Kidney (tissue), 22 donors: Measurements from ENCODE around the gene PATZ1. TPM values are rescaled to one million over a fixed set of nuclear protein-coding genes. Genes with fewer than 3 reads are reported as not detected.
A peak's percentile ranks its signal among the peaks of the same experiment; 100 is the strongest.
"Not testable (repeated sequence)": the region's sequence is repeated elsewhere in the genome, so short reads cannot be mapped to it uniquely, and the experiment has no call there.

Source experiments
- DNase-seq, 5 donors: peaks; one replicate each; pipeline ENCODE4 v3.0.0-alpha.2; 2013 to 2020
- FAIRE-seq: peaks from 2 replicates; lab custom pipeline; 2012; peaks lifted over from hg19 to GRCh38; lab: Jason Lieb, UNC
- H3K27ac ChIP-seq, 2 donors: one replicate each; pipeline ENCODE4 v1.7.0; 2013; ENCODE audit warnings: low read depth in 2 of 2, low read length in 2 of 2, inconsistent platforms in 1 of 2
- H3K27me3 ChIP-seq: one replicate; pipeline ENCODE4 v1.7.1; 2013; ENCODE audit warnings: low read length, inconsistent platforms; ENCODE audit not compliant: control insufficient read depth, insufficient read depth
- H3K36me3 ChIP-seq, 3 donors: one replicate each; pipeline versions ENCODE4 v1.7.0 to v1.7.1; 2013; ENCODE audit warnings: low read length in 3 of 3, control low read depth in 1 of 3, inconsistent platforms in 1 of 3; ENCODE audit not compliant: insufficient read depth in 3 of 3, control insufficient read depth in 2 of 3
- H3K4me1 ChIP-seq, 3 donors: one replicate each; pipeline versions ENCODE4 v1.7.0 to v1.7.1; 2013; ENCODE audit warnings: low read length in 3 of 3, inconsistent platforms in 1 of 3, low read depth in 1 of 3; ENCODE audit not compliant: control insufficient read depth in 2 of 3, insufficient read depth in 2 of 3
- H3K4me3 ChIP-seq, 3 donors: one replicate each; pipeline versions ENCODE4 v1.7.0 to v1.8.1; 2013; ENCODE audit warnings: low read length in 3 of 3, control low read depth in 1 of 3, inconsistent platforms in 1 of 3
- H3K9ac ChIP-seq, 3 donors: one replicate each; pipeline versions ENCODE4 v1.7.0 to v1.7.1; 2013; ENCODE audit warnings: low read length in 3 of 3, control low read depth in 1 of 3, inconsistent platforms in 1 of 3
- H3K9me3 ChIP-seq, 3 donors: one replicate each; pipeline versions ENCODE4 v1.7.0 to v1.7.1; 2013; ENCODE audit warnings: low read length in 3 of 3, control low read depth in 1 of 3, inconsistent platforms in 1 of 3; ENCODE audit not compliant: control insufficient read depth in 2 of 3, insufficient read depth in 1 of 3
- CTCF ChIP-seq: IDR thresholded peaks from 3 replicates; pipeline ENCODE4 v1.5.1; 2012; ENCODE audit warnings: mild to moderate bottlenecking, moderate library complexity, borderline replicate concordance; ENCODE audit not compliant: insufficient read depth; ENCODE audit errors: extremely low read depth
- intact Hi-C: fragments of 100-400 bp; cut with DNase I; formaldehyde crosslinking; loops from one replicate; pipeline ENCODE4 v1.11.1; 2022
- long read RNA-seq, 10 donors: library from polyadenylated mRNA in 1 of 10; unstranded in 1 of 10; transcript quantifications; one replicate each; pipeline ENCODE4 v2.0.0 and lab custom pipeline, GENCODE V29; 2021 to 2026
- polyA plus RNA-seq: library from polyadenylated mRNA; stranded (reverse); fragments of 350-450 nt; fragmentation: Illumina TruSeq; extraction: RNeasy Lipid Tissue Mini Kit (QIAGEN cat#74804); gene quantifications from one replicate; pipeline ENCODE4 v1.2.3, GENCODE V29; 2014; ENCODE audit warnings: low read depth, low replicate concordance; ENCODE audit not compliant: insufficient read depth
- total RNA-seq: library from RNA; stranded (reverse); fragmentation: NEBNext Ultra II Directional; extraction: Animal tissue kit (Norgen Biotek cat#: 25700); gene quantifications from one replicate; pipeline ENCODE4 v1.2.1, GENCODE V29; 2021
- donor health status: control.
- donor health status: control.
- donor health status: control.
- donor health status: control.
- donor health status: control.
- donor health status: DM: yes; HTN: yes; CAD: no.
- donor health status: Normal renal cell carcinoma (clear cell type).

The PATZ1 gene
- 40.9 TPM for total RNA-seq
- 33.3 TPM for polyA plus RNA-seq
- long read RNA-seq, donor 1, partial matches to known transcripts = 8 of 21 reads
- long read RNA-seq, donor 1, other reads (novel, unspliced or antisense) = 0 of 21 reads
- long read RNA-seq, donor 2, transcript PATZ1-201 (3 exons, 2,516 nt) = minor isoform, 7 of 24 reads
- long read RNA-seq, donor 2, transcript PATZ1-205 (2 exons, 1,702 nt) = major isoform, 8 of 24 reads
- long read RNA-seq, donor 2, transcript PATZ1-203 (4 exons, 3,638 nt) = minor isoform, 7 of 24 reads
- long read RNA-seq, donor 2, partial matches to known transcripts = 0 of 24 reads
- long read RNA-seq, donor 2, other reads (novel, unspliced or antisense) = 0 of 24 reads
- long read RNA-seq, donor 3, transcript PATZ1-205 (2 exons, 1,702 nt) = minor isoform, 6 of 20 reads
- long read RNA-seq, donor 3, transcript PATZ1-201 (3 exons, 2,516 nt) = major isoform, 7 of 20 reads
- long read RNA-seq, donor 3, transcript PATZ1-203 (4 exons, 3,638 nt) = minor isoform, 5 of 20 reads
- long read RNA-seq, donor 3, partial matches to known transcripts = 0 of 20 reads
- long read RNA-seq, donor 3, other reads (novel, unspliced or antisense) = 0 of 20 reads
- long read RNA-seq, donor 4, transcript PATZ1-203 (4 exons, 3,638 nt) = major isoform, 9 of 25 reads
- long read RNA-seq, donor 4, transcript PATZ1-201 (3 exons, 2,516 nt) = major isoform, 9 of 25 reads
- long read RNA-seq, donor 4, partial matches to known transcripts = 0 of 25 reads
- long read RNA-seq, donor 4, other reads (novel, unspliced or antisense) = 0 of 25 reads
- long read RNA-seq, donor 5, partial matches to known transcripts = 0 of 1 reads
- long read RNA-seq, donor 5, other reads (novel, unspliced or antisense) = 0 of 1 reads
- long read RNA-seq, donor 6, transcript PATZ1-201 (3 exons, 2,516 nt) = major isoform, 10 of 23 reads
- long read RNA-seq, donor 6, partial matches to known transcripts = 0 of 23 reads
- long read RNA-seq, donor 6, other reads (novel, unspliced or antisense) = 7 of 23 reads
- long read RNA-seq, donor 7, transcript PATZ1-201 (3 exons, 2,516 nt) = minor isoform, 6 of 29 reads
- long read RNA-seq, donor 7, transcript PATZ1-203 (4 exons, 3,638 nt) = major isoform, 7 of 29 reads
- long read RNA-seq, donor 7, partial matches to known transcripts = 2 of 29 reads
- long read RNA-seq, donor 7, other reads (novel, unspliced or antisense) = 11 of 29 reads
- long read RNA-seq, donor 8, transcript PATZ1-201 (3 exons, 2,516 nt) = minor isoform, 7 of 20 reads
- long read RNA-seq, donor 8, transcript PATZ1-205 (2 exons, 1,702 nt) = major isoform, 9 of 20 reads
- long read RNA-seq, donor 8, partial matches to known transcripts = 0 of 20 reads
- long read RNA-seq, donor 8, other reads (novel, unspliced or antisense) = 0 of 20 reads
- long read RNA-seq, donor 9, transcript PATZ1-205 (2 exons, 1,702 nt) = major isoform, 9 of 21 reads
- long read RNA-seq, donor 9, partial matches to known transcripts = 5 of 21 reads
- long read RNA-seq, donor 9, other reads (novel, unspliced or antisense) = 0 of 21 reads
- long read RNA-seq, donor 10, transcript PATZ1-201 (3 exons, 2,516 nt) = major isoform, 8 of 23 reads
- long read RNA-seq, donor 10, transcript PATZ1-203 (4 exons, 3,638 nt) = minor isoform, 6 of 23 reads
- long read RNA-seq, donor 10, partial matches to known transcripts = 0 of 23 reads
- long read RNA-seq, donor 10, other reads (novel, unspliced or antisense) = 5 of 23 reads

- peak; percentile 90 to 95 (median 90) for DNase-seq
- Histone ChIP-seq H3K9ac (peak within 1 kb of the TSS; percentile 32 to 34 (median 34)), H3K36me3 (peaks cover 0 to 3% (median 3%) of the 10 kb centered on the region in 3 donors), H3K9me3 (no peaks in the 10 kb centered on the region), H3K4me3 (peak within 1 kb of the TSS; percentile 58 to 66 (median 59)), H3K27me3 (no peaks in the 10 kb centered on the region), H3K4me1 (peaks cover 0 to 39% (median 14%) of the 10 kb centered on the region in 3 donors), H3K27ac (peak within 1 kb of the TSS; percentile 85 to 92)
- intact Hi-C loops = no loop called here
- TF ChIP-seq CTCF = no peak
- no peak for FAIRE-seq
These were observed at the start of gene PATZ1 for GRCh38 chr22:31346255-31346732. TSS of gene PATZ1 (minus strand) at chr22:31346346. CDS start at chr22:31345602, 744 bp downstream.

- H3K27me3 ChIP-seq = no peaks in the 10 kb centered on the region
- H3K9me3 ChIP-seq = no peaks in the 10 kb centered on the region
- H3K36me3 ChIP-seq = no peaks in the 10 kb centered on the region
- H3K4me1 ChIP-seq = peaks cover 0 to 5% (median 0%) of the 10 kb centered on the region in 3 donors
- H3K27ac ChIP-seq = no peak overlapping the region
- DNase-seq (no peak), FAIRE-seq (no peak)
- no peak overlapping the region for H3K4me3 ChIP-seq
- no peak for TF ChIP-seq CTCF
- H3K9ac ChIP-seq = no peak overlapping the region
- intact Hi-C loops = no loop called here
These were observed 48.2 kb upstream of the PATZ1 start for GRCh38 chr22:31394326-31394725.

- H3K4me3 ChIP-seq = no peak overlapping the region
- DNase-seq = no peak
- FAIRE-seq = no peak
These were observed 47.7 kb upstream of the PATZ1 start for GRCh38 chr22:31393893-31394292.

GRCh38 chr22:31378651-31379050 is 32.5 kb upstream of the PATZ1 start:
- H3K27ac ChIP-seq, H3K4me1 ChIP-seq, FAIRE-seq: not testable (repeated sequence)

More at GRCh38 chr22:31393893-31394292, 47.7 kb upstream of the PATZ1 start:
- no peaks in the 10 kb centered on the region for H3K36me3 ChIP-seq
- intact Hi-C loops = no loop called here
- H3K9me3 ChIP-seq = no peaks in the 10 kb centered on the region
- no peaks in the 10 kb centered on the region for H3K27me3 ChIP-seq
- no peak for TF ChIP-seq CTCF
- no peak overlapping the region for H3K9ac ChIP-seq
- peaks cover 0 to 5% (median 0%) of the 10 kb centered on the region in 3 donors for H3K4me1 ChIP-seq
- H3K27ac ChIP-seq = no peak overlapping the region

More at GRCh38 chr22:31378651-31379050, 32.5 kb upstream of the PATZ1 start:
- H3K9me3 ChIP-seq, intact Hi-C loops, H3K9ac ChIP-seq, H3K4me3 ChIP-seq, DNase-seq, H3K36me3 ChIP-seq, H3K27me3 ChIP-seq: not testable (repeated sequence)
